Neural crest cell (in vitro differentiated cells): ENCODE measurements around the gene SS18L1. TPM values are rescaled to one million over a fixed set of nuclear protein-coding genes. Genes with fewer than 3 reads are reported as not detected.

Experiments
- DNase-seq: peaks from one replicate; pipeline ENCODE4 v3.0.0; 2021; ENCODE audit warnings: low read depth, mixed read lengths, low spot score
- H3K27ac Mint-ChIP-seq: one replicate; pipeline ENCODE4 v1.8.0; 2021; ENCODE audit warnings: mild to moderate bottlenecking, mixed read lengths; ENCODE audit not compliant: unreplicated experiment
- H3K27me3 Mint-ChIP-seq: 2 replicates; pipeline ENCODE4 v1.8.0; 2021; ENCODE audit warnings: low read depth, mild to moderate bottlenecking, mixed read lengths
- H3K36me3 Mint-ChIP-seq: 2 replicates; pipeline ENCODE4 v1.8.0; 2021; ENCODE audit warnings: low read depth, mild to moderate bottlenecking, mixed read lengths
- H3K4me1 Mint-ChIP-seq: 2 replicates; pipeline ENCODE4 v1.8.0; 2021; ENCODE audit warnings: mixed read lengths
- H3K4me3 Mint-ChIP-seq: one replicate; pipeline ENCODE4 v1.8.0; 2021; ENCODE audit warnings: mild to moderate bottlenecking, mixed read lengths
- H3K9me3 Mint-ChIP-seq: 2 replicates; pipeline ENCODE4 v1.8.0; 2021; ENCODE audit warnings: mixed read lengths
- total RNA-seq: library from RNA; stranded (reverse); gene quantifications from 2 replicates; pipeline ENCODE4 v1.2.1, GENCODE V29; 2021
- TF ChIP-seq, protein P1 (sequence below): fragments of 200-600 bp; sonication (generic); conservative IDR thresholded peaks from 2 replicates; pipeline ENCODE4 v1.5.0; 2021; ENCODE audit warnings: antibody characterized with exemption, mild to moderate bottlenecking

The SS18L1 gene
- total RNA-seq, 1 donor from 2014 or later = 30.0 TPM

DNA sequence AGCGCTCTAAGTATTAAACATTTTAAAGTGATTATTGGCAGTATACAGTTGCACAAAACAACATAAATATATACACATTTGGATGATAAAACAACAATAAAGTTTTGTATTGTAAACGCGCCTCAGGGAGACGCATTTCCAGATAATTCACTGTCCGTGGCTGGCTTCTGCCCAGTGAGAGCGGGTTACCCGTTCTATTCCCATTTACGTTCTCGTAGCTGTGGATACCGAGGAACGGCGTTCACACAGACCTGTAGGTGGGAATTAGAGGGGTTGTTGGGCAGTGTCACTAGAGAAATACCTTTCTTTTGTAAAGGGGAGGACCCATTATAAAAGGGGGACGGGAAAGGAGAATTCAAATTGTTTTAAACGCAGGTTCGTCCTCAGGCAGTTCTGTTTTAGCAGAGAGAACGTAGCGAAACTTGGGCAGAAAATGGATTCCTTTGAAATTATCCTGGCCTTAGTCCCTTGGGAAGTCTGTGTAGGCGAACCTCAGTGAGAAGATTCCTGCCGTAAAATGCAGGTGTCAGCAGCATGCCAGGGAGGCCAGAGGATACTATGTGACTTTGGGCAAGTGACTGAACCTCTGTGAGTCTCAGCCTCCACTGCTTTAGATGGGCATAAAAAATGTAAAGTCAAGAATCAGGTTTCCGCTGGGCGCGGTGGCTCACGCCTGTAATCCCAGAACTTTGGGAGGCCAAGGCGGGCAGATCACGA is 40.0 kb downstream of the SS18L1 start:
- Mint-ChIP-seq H3K36me3 (peaks cover 6% of the 10 kb centered on the region), H3K9me3 (no peaks in the 10 kb centered on the region), H3K27ac (peak overlapping the region; percentile 86), H3K4me3 (peak overlapping the region; percentile 94), H3K27me3 (no peaks in the 10 kb centered on the region), H3K4me1 (peaks cover 25% of the 10 kb centered on the region)
- no peak for DNase-seq
- TF ChIP-seq, protein P1, sequence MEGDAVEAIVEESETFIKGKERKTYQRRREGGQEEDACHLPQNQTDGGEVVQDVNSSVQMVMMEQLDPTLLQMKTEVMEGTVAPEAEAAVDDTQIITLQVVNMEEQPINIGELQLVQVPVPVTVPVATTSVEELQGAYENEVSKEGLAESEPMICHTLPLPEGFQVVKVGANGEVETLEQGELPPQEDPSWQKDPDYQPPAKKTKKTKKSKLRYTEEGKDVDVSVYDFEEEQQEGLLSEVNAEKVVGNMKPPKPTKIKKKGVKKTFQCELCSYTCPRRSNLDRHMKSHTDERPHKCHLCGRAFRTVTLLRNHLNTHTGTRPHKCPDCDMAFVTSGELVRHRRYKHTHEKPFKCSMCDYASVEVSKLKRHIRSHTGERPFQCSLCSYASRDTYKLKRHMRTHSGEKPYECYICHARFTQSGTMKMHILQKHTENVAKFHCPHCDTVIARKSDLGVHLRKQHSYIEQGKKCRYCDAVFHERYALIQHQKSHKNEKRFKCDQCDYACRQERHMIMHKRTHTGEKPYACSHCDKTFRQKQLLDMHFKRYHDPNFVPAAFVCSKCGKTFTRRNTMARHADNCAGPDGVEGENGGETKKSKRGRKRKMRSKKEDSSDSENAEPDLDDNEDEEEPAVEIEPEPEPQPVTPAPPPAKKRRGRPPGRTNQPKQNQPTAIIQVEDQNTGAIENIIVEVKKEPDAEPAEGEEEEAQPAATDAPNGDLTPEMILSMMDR = no peak

DNA sequence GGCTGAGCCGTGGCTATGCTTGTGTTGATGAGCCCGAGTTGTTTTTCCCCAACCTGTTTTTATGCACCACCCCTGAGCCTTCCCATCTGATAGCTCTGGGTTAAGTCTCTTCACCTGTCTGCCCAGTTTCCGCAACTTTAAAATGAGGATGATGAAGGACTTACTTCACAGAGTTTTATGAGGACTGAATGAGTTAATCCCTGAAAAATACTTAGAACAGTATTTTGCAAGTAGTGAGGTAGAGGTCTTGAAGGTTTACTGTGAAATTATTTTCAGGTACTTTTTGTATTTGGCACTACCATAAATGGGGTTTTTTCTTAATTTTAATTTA is 42.5 kb downstream of the SS18L1 start:
- TF ChIP-seq, protein P1 = no peak
- H3K9me3 Mint-ChIP-seq = no peaks in the 10 kb centered on the region
- no peak overlapping the region for H3K27ac Mint-ChIP-seq
- peaks cover 3% of the 10 kb centered on the region for H3K36me3 Mint-ChIP-seq
- no peak overlapping the region for H3K4me3 Mint-ChIP-seq
- DNase-seq = no peak
- peaks cover 25% of the 10 kb centered on the region for H3K4me1 Mint-ChIP-seq
- no peaks in the 10 kb centered on the region for H3K27me3 Mint-ChIP-seq

DNA sequence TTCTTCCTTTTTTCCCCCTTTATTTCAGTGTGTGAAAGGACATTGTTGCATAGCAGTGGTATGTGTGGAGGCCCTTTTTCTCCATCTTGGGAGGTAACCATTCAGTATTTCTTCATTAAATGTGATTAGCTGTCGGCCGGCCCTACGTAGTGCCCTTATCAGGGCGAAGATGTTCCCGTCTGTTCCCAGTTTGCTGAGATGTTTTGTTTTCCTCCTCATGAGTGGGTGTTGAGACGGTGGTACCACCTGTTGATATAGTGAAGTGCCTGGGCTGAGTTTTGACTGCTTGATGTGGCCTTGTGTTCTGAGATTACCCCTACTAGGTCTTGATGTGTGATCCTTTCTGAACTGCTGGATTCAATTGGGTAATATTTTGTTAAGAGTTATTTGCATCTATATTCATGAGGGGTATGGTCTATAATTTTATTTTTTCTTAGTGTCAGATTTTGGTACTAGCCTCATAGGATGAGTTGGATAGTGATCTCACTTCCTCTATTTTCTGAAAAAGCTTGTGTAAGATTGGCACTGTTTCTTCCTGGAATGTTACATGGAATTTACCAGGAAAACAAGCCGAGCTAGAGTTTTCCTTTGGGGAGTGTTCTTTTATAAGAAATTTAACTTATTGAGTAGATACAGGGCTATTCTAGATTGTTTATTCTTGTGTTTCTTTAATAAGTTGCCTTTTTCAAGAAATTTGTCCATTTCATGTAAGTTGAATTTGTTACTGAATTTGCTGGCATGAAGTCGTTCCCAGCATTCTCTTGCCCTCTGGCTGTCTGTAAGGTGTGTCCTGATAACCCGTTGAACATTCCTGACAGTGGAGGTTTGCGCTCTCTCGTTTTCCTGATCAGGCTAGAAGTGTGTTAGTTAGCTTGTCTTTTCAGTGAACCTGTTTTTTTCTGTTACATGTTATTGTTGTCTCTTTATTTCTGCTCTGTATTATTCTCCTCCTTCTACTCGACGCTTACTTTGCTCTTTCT is 43.6 kb downstream of the SS18L1 start:
- Mint-ChIP-seq H3K4me1 (peaks cover 18% of the 10 kb centered on the region), H3K36me3 (no peaks in the 10 kb centered on the region), H3K27me3 (no peaks in the 10 kb centered on the region), H3K4me3 (peak overlapping the region; percentile 72), H3K9me3 (no peaks in the 10 kb centered on the region), H3K27ac (no peak overlapping the region)
- no peak for DNase-seq
- TF ChIP-seq, protein P1 = no peak

DNA sequence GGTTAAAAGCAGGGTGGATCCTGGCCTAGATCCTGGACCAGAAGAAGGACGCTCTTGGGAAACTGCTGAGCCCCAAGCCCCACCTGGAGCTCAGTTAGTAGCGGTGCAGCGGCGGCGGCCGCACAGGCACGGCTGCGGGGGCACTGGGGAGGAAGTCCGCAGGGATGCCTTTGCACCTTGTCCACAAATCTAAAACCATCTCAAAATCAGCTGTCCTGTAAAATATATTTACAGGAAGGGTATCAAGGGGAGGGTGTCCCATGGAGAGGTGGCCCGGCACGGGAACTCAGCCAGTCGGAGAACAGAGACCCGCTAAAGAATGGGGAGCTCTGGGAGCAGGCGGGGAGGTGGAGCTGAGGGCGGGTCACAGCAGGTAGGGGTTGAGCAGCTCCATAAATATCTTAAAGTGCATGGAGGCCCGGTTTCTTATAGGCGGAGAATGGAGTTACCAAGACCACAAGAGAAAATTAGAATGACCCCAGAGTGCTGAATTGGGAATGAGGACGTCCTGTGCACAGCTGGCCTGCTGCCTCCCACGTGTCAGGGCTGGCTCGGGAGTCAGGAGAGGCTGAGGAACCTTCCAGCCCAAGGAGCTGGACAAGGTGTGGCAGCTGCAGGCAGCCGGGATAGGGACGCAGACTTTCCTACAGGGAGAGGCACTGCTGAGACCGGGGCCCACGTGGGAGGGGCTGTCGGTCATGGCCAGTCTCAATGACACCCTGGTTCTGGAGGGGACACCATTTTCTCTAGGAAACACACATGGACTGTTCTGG is 47.3 kb downstream of the SS18L1 start:
- TF ChIP-seq, protein P1 = no peak
- no peak for DNase-seq
- no peaks in the 10 kb centered on the region for H3K9me3 Mint-ChIP-seq
- H3K36me3 Mint-ChIP-seq = no peaks in the 10 kb centered on the region
- H3K27me3 Mint-ChIP-seq = no peaks in the 10 kb centered on the region
- H3K27ac Mint-ChIP-seq = no peak overlapping the region
- no peak overlapping the region for H3K4me3 Mint-ChIP-seq
- peaks cover 5% of the 10 kb centered on the region for H3K4me1 Mint-ChIP-seq

DNA sequence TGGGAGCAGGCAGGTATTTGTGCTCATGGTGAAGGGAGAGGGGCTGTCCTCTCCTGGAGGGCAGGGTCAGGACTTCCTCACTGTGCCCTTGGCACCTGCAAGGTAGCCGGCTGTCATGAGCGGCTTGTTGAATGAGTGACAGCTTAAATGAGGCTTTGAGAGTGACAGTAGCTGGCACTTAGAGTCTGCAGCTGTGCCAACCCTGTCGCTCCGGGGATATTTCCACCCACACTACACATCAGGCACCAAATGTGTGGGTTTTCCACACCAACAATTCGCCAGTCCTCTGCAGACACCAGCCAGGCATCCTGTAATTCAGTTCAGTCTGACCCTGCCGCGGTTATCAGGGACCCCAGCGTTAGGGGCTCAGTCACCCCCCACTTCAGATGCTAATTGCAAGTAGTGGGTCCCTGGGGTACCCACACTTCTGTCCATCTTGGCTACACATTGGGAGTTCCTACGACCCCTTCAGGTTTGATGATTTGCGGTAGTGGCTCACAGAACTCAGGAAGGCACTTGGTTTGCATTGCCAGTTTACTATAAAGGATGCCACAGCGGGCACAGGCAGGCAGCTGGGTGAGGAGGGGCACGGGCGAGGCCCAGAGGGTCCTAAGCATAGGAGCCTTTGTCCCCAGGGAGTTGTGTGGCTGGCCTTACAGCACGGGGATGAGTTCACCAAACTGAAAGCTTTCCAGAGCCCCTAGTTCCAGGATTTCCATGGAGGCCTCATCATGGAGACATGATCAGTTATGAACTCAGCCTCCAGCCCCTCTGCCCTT is 48.4 kb downstream of the SS18L1 start:
- no peaks in the 10 kb centered on the region for H3K27me3 Mint-ChIP-seq
- H3K27ac Mint-ChIP-seq = no peak overlapping the region
- H3K4me3 Mint-ChIP-seq = no peak overlapping the region
- DNase-seq = no peak
- peaks cover 1% of the 10 kb centered on the region for H3K4me1 Mint-ChIP-seq
- TF ChIP-seq, protein P1 = no peak
- H3K36me3 Mint-ChIP-seq = no peaks in the 10 kb centered on the region
- H3K9me3 Mint-ChIP-seq = no peaks in the 10 kb centered on the region
